K562 (cell line): ENCODE results near the gene ZIC2. TPM values are rescaled to one million over a fixed set of nuclear protein-coding genes. Genes with fewer than 3 reads are reported as not detected.

Source experiments
- ATAC-seq: fragments of 200-7000 bp; cut with Tn5 transposase; 3 replicates; pipeline ENCODE4 v1.9.1; 2020; ENCODE audit warnings: moderate library complexity
- BruUV-seq: library from RNA; stranded (reverse); fragments of 400-500 nt; replicated peaks from 2 replicates; lab custom pipeline; 2021; lab: Mats Ljungman, UMichigan
- CTCF ChIA-PET: fragments of 300-600 bp; formaldehyde crosslinking; extraction: SDS; loops from one replicate; lab custom pipeline; 2021; ENCODE audit warnings: low intra/inter-chr PET ratio; lab: Yijun Ruan, JAX
- POLR2A ChIA-PET: fragments of 300-600, 350-650 bp; sonication (Branson Sonifier 250); formaldehyde crosslinking; extraction: SDS; loops from one replicate; lab custom pipeline; 2021; ENCODE audit warnings: antibody characterized with exemption, inconsistent platforms; lab: Yijun Ruan, JAX
- DNase-seq, 4 experiments: peaks; one replicate each; pipeline versions ENCODE4 v3.0.0 to v3.0.0-alpha.2; 2011 to 2018; ENCODE audit warnings: low spot score in 3 of 4, mixed read lengths in 3 of 4; ENCODE audit errors: extremely low read depth in 1 of 4
- FAIRE-seq: peaks from 2 replicates; lab custom pipeline; 2011; peaks lifted over from hg19 to GRCh38; lab: Jason Lieb, UNC
- H2AFZ ChIP-seq: 2 replicates; pipeline ENCODE4 v1.6.0; 2011; ENCODE audit warnings: low read depth, low read length, control low read depth, inconsistent platforms
- H3K27ac ChIP-seq: fragments of 200-600 bp; 3 replicates; pipeline ENCODE4 v1.8.0; 2011; ENCODE audit warnings: low read depth, mild to moderate bottlenecking, control low read depth, inconsistent platforms, low read length, moderate library complexity, mixed read lengths; ENCODE audit errors: extremely low read depth
- H3K27me3 ChIP-seq, 2 experiments: fragments of 300-600 bp in 1 of 2; 2 replicates in 1 of 2; 3 replicates in 1 of 2; pipeline versions ENCODE4 v1.6.0 to v1.8.0; 2011; ENCODE audit warnings: inconsistent platforms in 2 of 2, low read length in 2 of 2, mild to moderate bottlenecking in 1 of 2, mixed read lengths in 1 of 2, moderate library complexity in 1 of 2; ENCODE audit not compliant: control insufficient read depth in 2 of 2, insufficient read depth in 2 of 2
- H3K36me3 ChIP-seq: fragments of 300-600 bp; 3 replicates; pipeline ENCODE4 v1.8.0; 2011; ENCODE audit warnings: mild to moderate bottlenecking, low read length, inconsistent platforms; ENCODE audit not compliant: control insufficient read depth, insufficient read depth
- H3K4me1 ChIP-seq, 2 experiments: fragments of 200-600 bp in 1 of 2; replicated peaks in 1 of 2; 2 replicates in 1 of 2; 3 replicates in 1 of 2; pipeline versions ENCODE4 v1.5.1 to v1.8.0; 2011; ENCODE audit warnings: inconsistent platforms in 2 of 2, low read length in 2 of 2, mild to moderate bottlenecking in 1 of 2, mixed read lengths in 1 of 2, moderate library complexity in 1 of 2; ENCODE audit not compliant: control insufficient read depth in 2 of 2, insufficient read depth in 2 of 2
- H3K4me2 ChIP-seq: 2 replicates; pipeline ENCODE4 v1.6.1; 2011; ENCODE audit warnings: low read length, control low read depth, inconsistent platforms, mixed read lengths; ENCODE audit not compliant: insufficient read depth
- H3K4me3 ChIP-seq: fragments of 200-600 bp; sonication (generic), shearing (Covaris generic); 2 replicates; pipeline ENCODE4 v1.5.1; 2016; ENCODE audit warnings: control low read depth, inconsistent platforms
- H3K79me2 ChIP-seq: fragments of 200-600 bp; 3 replicates; pipeline ENCODE4 v1.8.0; 2011; ENCODE audit warnings: low read length, inconsistent platforms; ENCODE audit not compliant: control insufficient read depth, insufficient read depth
- H3K9ac ChIP-seq, 2 experiments: 2 replicates each; pipeline versions ENCODE4 v1.6.0 to v1.6.1; 2011; ENCODE audit warnings: low read depth in 2 of 2, low read length in 2 of 2, control low read depth in 1 of 2, inconsistent platforms in 1 of 2, mild to moderate bottlenecking in 1 of 2, mixed read lengths in 1 of 2; ENCODE audit not compliant: insufficient read depth in 1 of 2
- H3K9me1 ChIP-seq: one replicate; pipeline ENCODE4 v1.6.0; 2011; ENCODE audit warnings: inconsistent platforms, mild to moderate bottlenecking, low read length, moderate library complexity; ENCODE audit not compliant: control insufficient read depth, insufficient read depth
- H3K9me3 ChIP-seq: replicated peaks from 2 replicates; pipeline ENCODE4 v1.5.1; 2011; ENCODE audit warnings: low read depth, low read length, inconsistent platforms; ENCODE audit not compliant: control insufficient read depth, insufficient read depth
- H4K20me1 ChIP-seq: replicated peaks from 2 replicates; pipeline ENCODE4 v1.6.1; 2011; ENCODE audit warnings: low read length, inconsistent platforms, mixed read lengths; ENCODE audit not compliant: control insufficient read depth, insufficient read depth
- CBX2 ChIP-seq: fragments of 200-600 bp; sonication (generic); IDR thresholded peaks from one replicate; pipeline ENCODE4 v1.6.1; 2012; ENCODE audit warnings: mild to moderate bottlenecking, low read length, inconsistent platforms; ENCODE audit not compliant: insufficient read depth, poor library complexity, severe bottlenecking
- ESRRA ChIP-seq: fragments of 450-650 bp; IDR thresholded peaks from 2 replicates; pipeline ENCODE4 v1.6.1; 2014; ENCODE audit warnings: low read depth, mild to moderate bottlenecking, moderate library complexity, borderline replicate concordance
- GABPA ChIP-seq: fragments of 200-800 bp; sonication (Bioruptor generic); conservative IDR thresholded peaks from 2 replicates; pipeline ENCODE4 v1.6.1; 2016; ENCODE audit warnings: low read depth, missing genetic modification characterization, missing compliant biosample characterization
- IRF2 ChIP-seq: sonication (generic); formaldehyde crosslinking; IDR thresholded peaks from 2 replicates; pipeline ENCODE4 v1.8.1; 2022; ENCODE audit warnings: mild to moderate bottlenecking, missing genetic modification reagents
- KLF10 ChIP-seq: fragments of 250-450 bp; sonication (Bioruptor Pico); IDR thresholded peaks from 2 replicates; pipeline ENCODE4 v1.6.1; 2021; ENCODE audit warnings: matching md5 sums
- NCOA6 ChIP-seq: fragments of 450-650 bp; IDR thresholded peaks from 2 replicates; pipeline ENCODE4 v1.6.1; 2017; ENCODE audit warnings: mild to moderate bottlenecking
- PATZ1 ChIP-seq: fragments of 250-450 bp; sonication (Bioruptor Pico); IDR thresholded peaks from 2 replicates; pipeline ENCODE4 v1.5.0; 2020; ENCODE audit warnings: mild to moderate bottlenecking, borderline replicate concordance
- SOX6 ChIP-seq: fragments of 450-650 bp; IDR thresholded peaks from 2 replicates; pipeline ENCODE4 v1.6.1; 2014; ENCODE audit warnings: mild to moderate bottlenecking
- ZFP30 ChIP-seq: fragments of 250-450 bp; sonication (Bioruptor Pico); IDR thresholded peaks from 2 replicates; pipeline ENCODE4 v1.8.0; 2022; ENCODE audit warnings: moderate library complexity, mild to moderate bottlenecking, inconsistent platforms, borderline replicate concordance
- ZNF561 ChIP-seq: fragments of 450-650 bp; formaldehyde crosslinking; conservative IDR thresholded peaks from 2 replicates; pipeline ENCODE4 v1.4.0; 2020; ENCODE audit warnings: mild to moderate bottlenecking, moderate library complexity
- WGBS: fragments of 100-300 bp; shearing (Covaris generic); methylation state at CpG from one replicate; pipeline ENCODE4 v1.1.6; 2016; ENCODE audit warnings: low coverage, mixed read lengths; ENCODE audit not compliant: insufficient coverage; ENCODE audit errors: missing lambda C conversion rate; 5-methylcytosine and 5-hydroxymethylcytosine counted together
- in situ Hi-C: fragments of 300-500 bp; cut with MboI; formaldehyde crosslinking; loops from 4 replicates; pipeline ENCODE4 v1.15.0; 2018; ENCODE audit warnings: inconsistent platforms, mixed read lengths
- intact Hi-C: fragments of 100-400 bp; cut with micrococcal nuclease; formaldehyde crosslinking; loops from 2 replicates; pipeline ENCODE4 v1.14.2; 2022
- polyA plus RNA-seq, 8 experiments: library from polyadenylated mRNA; depleted of rRNA in 4 of 8; stranded (reverse) in 5 of 8; unstranded in 3 of 8; fragments of >200 nt; fragmentation: Nextera tagmentation in 2 of 8; fragmentation: Illumina TruSeq in 1 of 8; extraction: Ambion mirVana in 2 of 8; extraction: Trizol in 1 of 8; gene quantifications; 2 replicates each; pipeline versions ENCODE4 v1.2.1 to v1.2.3, GENCODE V29; 2011 to 2014; ENCODE audit warnings: inconsistent platforms in 1 of 8, missing spikeins in 1 of 8
- total RNA-seq, 7 experiments: library from RNA; depleted of rRNA in 6 of 7; stranded (reverse); fragments of >200 nt in 6 of 7; fragmentation: Illumina TruSeq in 2 of 7; extraction: Trizol in 2 of 7; gene quantifications; 2 replicates each; pipeline versions ENCODE4 v1.2.1 to v1.2.3, GENCODE V29; 2011 to 2021; ENCODE audit warnings: low replicate concordance in 1 of 7
- TF ChIP-seq, protein P1 (sequence below): fragments of 200-800 bp; sonication (Bioruptor generic); IDR thresholded peaks from 2 replicates; pipeline ENCODE4 v1.6.1; 2017; ENCODE audit warnings: missing genetic modification characterization, missing compliant biosample characterization
- TF ChIP-seq, protein P2 (sequence below): fragments of 250-450 bp; sonication (Bioruptor Pico); IDR thresholded peaks from 2 replicates; pipeline ENCODE4 v1.5.0; 2021; ENCODE audit warnings: mild to moderate bottlenecking, moderate library complexity
- TF ChIP-seq, protein P3 (sequence below): fragments of 450-650 bp; formaldehyde crosslinking; IDR thresholded peaks from 2 replicates; pipeline ENCODE4 v1.4.0; 2020; ENCODE audit warnings: mild to moderate bottlenecking

The ZIC2 gene
- total and polyA plus RNA-seq, 9 of the 15 experiments (the other 6 are each of a cell fraction or from before 2014, with no cell fraction given), result 1.8 to 18.0 (median 4.5) TPM

DNA sequence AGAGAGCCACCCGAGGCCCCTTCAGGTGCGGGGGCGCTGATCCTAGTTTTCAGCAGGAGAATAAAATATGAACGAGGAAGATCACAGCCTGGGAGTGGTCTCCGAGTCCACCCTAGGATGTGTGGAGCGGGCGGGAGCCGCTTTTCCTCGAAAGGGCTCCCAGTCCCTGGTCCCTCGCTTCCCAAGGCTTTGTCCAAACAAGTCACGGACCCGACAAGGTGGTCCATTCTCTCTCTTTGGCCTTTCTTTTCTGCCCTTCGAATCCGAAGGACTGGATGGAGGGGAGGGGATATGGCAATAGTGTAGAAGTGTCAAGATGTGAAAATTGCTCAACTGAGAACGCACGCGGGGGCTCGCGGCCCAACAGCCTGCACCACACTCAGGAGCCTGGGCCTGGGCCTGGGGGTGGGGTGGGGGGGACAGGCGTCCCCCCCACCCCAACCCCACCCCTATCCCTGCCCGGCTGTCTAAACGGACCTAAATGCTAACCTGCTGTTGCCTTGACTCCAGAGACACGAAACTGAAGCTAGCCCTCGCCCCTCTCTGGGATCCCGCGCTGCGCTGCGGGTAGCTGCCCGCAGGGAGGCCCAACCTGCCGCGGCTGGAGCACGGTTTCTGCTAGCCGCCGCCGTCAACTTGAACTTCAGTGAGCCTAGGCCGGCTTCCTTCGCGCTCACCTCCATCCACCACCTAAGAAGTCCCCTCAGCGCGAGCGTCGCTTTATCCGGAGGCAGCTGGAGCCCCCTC is 7.1 kb downstream of the ZIC2 start:
- H3K27ac ChIP-seq, result no peak overlapping the region
- ATAC-seq, result no peak
- H3K36me3 ChIP-seq, result peaks cover 14% of the 10 kb centered on the region; the same call in 1 of the 3 replicates
- no peaks in the 10 kb centered on the region; a peak in 1 of 5 replicates for H3K27me3 ChIP-seq
- H3K79me2 ChIP-seq, result peaks cover 15% of the 10 kb centered on the region
- no peak overlapping the region for H3K4me2 ChIP-seq
- no peak overlapping the region for H3K9ac ChIP-seq
- no peaks in the 10 kb centered on the region for H4K20me1 ChIP-seq
- ChIA-PET POLR2A (interaction anchor here (0.6 kb wide), 2 partner anchors 101 to 458 kb away, joined by 3 read pairs; no protein-coding TSS in a partner anchor), CTCF (no interaction called here)
- H3K9me1 ChIP-seq, result no peaks in the 10 kb centered on the region
- intact Hi-C loops (no loop called here), in situ Hi-C loops (no loop called here)
- no peak overlapping the region for H3K4me3 ChIP-seq
- no peak overlapping the region for H2AFZ ChIP-seq
- TF ChIP-seq ZFP30 (CRISPR knock-in tag) (no peak), ZNF561 (CRISPR knock-in tag) (no peak), NCOA6 (no peak), ESRRA (no peak), PATZ1 (no peak), SOX6 (no peak), IRF2 (CRISPR knock-in tag) (no peak), CBX2 (no peak), GABPA (no peak), KLF10 (CRISPR knock-in tag) (no peak)
- TF ChIP-seq, protein P1, sequence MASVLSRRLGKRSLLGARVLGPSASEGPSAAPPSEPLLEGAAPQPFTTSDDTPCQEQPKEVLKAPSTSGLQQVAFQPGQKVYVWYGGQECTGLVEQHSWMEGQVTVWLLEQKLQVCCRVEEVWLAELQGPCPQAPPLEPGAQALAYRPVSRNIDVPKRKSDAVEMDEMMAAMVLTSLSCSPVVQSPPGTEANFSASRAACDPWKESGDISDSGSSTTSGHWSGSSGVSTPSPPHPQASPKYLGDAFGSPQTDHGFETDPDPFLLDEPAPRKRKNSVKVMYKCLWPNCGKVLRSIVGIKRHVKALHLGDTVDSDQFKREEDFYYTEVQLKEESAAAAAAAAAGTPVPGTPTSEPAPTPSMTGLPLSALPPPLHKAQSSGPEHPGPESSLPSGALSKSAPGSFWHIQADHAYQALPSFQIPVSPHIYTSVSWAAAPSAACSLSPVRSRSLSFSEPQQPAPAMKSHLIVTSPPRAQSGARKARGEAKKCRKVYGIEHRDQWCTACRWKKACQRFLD (CRISPR knock-in tag), result no peak
- TF ChIP-seq, protein P2, sequence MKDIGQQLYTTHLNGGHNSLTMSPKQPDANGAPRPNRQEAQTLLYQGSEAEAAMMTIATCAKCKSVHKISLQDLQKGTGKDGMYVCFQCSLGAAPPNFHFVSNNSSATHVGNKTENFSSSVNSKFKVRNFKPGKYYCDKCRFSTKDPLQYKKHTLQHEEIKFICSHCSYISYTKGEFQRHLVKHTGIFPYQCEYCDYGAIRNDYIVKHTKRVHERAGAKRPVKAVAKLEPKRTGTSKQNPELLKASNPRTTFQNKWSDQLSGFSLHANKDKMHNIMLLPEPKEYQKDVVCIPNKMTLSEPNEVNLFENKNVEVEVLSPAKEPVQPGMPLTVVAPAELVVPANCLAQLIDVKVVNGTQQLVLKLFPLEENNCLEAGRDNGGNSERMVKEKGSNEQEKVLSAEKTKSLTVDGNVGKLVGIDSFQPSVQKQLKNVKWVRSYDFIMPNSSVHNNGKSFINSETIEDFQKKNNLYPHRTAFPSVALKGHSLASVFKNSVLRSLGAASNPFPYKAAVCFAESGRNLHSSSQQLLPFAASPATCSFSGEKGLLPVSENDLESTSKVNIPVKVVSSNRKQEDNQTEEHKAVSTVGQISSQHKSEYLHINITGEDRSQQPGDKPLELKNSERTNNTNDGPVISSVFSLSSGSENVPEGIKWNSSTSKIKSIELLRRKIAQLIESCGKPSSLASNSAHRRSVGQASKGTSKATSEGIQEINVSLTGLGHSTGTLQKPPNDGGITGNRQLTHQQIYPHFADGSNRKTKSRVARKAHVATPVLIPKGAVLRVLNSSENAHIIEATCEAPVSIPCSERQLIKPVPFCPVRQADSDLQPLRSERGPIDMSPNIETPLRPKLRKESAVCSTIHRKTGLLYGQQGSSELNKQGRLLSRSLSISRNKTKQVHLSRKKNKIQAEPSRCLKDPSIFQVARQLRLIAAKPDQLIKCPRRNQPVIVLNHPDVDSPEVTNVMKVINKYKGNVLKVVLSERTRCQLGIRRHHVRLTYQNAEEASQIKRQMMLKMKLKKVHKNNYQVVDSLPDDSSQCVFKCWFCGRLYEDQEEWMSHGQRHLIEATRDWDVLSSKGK, result no peak
- TF ChIP-seq, protein P3, sequence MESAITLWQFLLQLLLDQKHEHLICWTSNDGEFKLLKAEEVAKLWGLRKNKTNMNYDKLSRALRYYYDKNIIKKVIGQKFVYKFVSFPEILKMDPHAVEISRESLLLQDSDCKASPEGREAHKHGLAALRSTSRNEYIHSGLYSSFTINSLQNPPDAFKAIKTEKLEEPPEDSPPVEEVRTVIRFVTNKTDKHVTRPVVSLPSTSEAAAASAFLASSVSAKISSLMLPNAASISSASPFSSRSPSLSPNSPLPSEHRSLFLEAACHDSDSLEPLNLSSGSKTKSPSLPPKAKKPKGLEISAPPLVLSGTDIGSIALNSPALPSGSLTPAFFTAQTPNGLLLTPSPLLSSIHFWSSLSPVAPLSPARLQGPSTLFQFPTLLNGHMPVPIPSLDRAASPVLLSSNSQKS (CRISPR knock-in tag), result no peak
- no TSS peak for BruUV-seq
- WGBS, result 87% methylated on average over 16 of the region's 43 CpGs
- no peak for FAIRE-seq
- peaks cover 2 to 30% of the 10 kb centered on the region in 2 experiments; a peak in 3 of 5 replicates for H3K4me1 ChIP-seq
- no peaks in the 10 kb centered on the region for H3K9me3 ChIP-seq
- no peak for DNase-seq
